Astrocyte (in vitro differentiated cells and primary cell): ENCODE measurements around the gene GRIN2A. TPM values are rescaled to one million over a fixed set of nuclear protein-coding genes. Genes with fewer than 3 reads are reported as not detected.
A peak's percentile ranks its signal among the peaks of the same experiment; 100 is the strongest.

ENCODE experiments used
- DNase-seq: peaks from one replicate; pipeline ENCODE4 v3.0.0-alpha.2; 2010; ENCODE audit warnings: low read depth
- FAIRE-seq: peaks from 2 replicates; lab custom pipeline; 2011; peaks lifted over from hg19 to GRCh38; lab: Jason Lieb, UNC
- H2AFZ ChIP-seq: 2 replicates; pipeline ENCODE4 v1.6.0; 2012; ENCODE audit warnings: low read depth, low read length, inconsistent platforms
- H3K27ac ChIP-seq: 2 replicates; pipeline ENCODE4 v1.5.1; 2011; ENCODE audit warnings: low read depth, low read length, inconsistent platforms
- H3K27me3 ChIP-seq: 2 replicates; pipeline ENCODE4 v1.6.0; 2011; ENCODE audit warnings: low read length, inconsistent platforms; ENCODE audit not compliant: insufficient read depth
- H3K36me3 ChIP-seq: 2 replicates; pipeline ENCODE4 v1.5.1; 2011; ENCODE audit warnings: low read length, inconsistent platforms; ENCODE audit not compliant: insufficient read depth
- H3K4me1 ChIP-seq: 2 replicates; pipeline ENCODE4 v1.5.1; 2011; ENCODE audit warnings: low read length, inconsistent platforms; ENCODE audit not compliant: insufficient read depth
- H3K4me2 ChIP-seq: 2 replicates; pipeline ENCODE4 v1.6.0; 2012; ENCODE audit warnings: low read length, inconsistent platforms
- H3K4me3 ChIP-seq: 2 replicates; pipeline ENCODE4 v1.5.1; 2011; ENCODE audit warnings: low read depth, mild to moderate bottlenecking, low read length, inconsistent platforms; ENCODE audit not compliant: insufficient read depth
- H3K79me2 ChIP-seq: 2 replicates; pipeline ENCODE4 v1.6.0; 2012; ENCODE audit warnings: mild to moderate bottlenecking, low read length, inconsistent platforms; ENCODE audit not compliant: insufficient read depth
- H3K9ac ChIP-seq: 2 replicates; pipeline ENCODE4 v1.6.0; 2012; ENCODE audit warnings: mild to moderate bottlenecking, low read length, inconsistent platforms
- H3K9me3 ChIP-seq: 2 replicates; pipeline ENCODE4 v1.5.1; 2012; ENCODE audit warnings: low read depth, mild to moderate bottlenecking, low read length, inconsistent platforms; ENCODE audit not compliant: insufficient read depth
- H4K20me1 ChIP-seq: 2 replicates; pipeline ENCODE4 v1.6.0; 2012; ENCODE audit warnings: low read length, inconsistent platforms; ENCODE audit not compliant: insufficient read depth
- H3K27ac Mint-ChIP-seq: one replicate; pipeline ENCODE4 v1.8.0; 2021; ENCODE audit warnings: mild to moderate bottlenecking, mixed read lengths; ENCODE audit not compliant: unreplicated experiment
- H3K27me3 Mint-ChIP-seq: one replicate; pipeline ENCODE4 v1.8.0; 2021; ENCODE audit warnings: low read depth, mixed read lengths; ENCODE audit not compliant: unreplicated experiment
- H3K36me3 Mint-ChIP-seq: one replicate; pipeline ENCODE4 v1.8.0; 2021; ENCODE audit warnings: low read depth, mixed read lengths; ENCODE audit not compliant: unreplicated experiment
- H3K4me1 Mint-ChIP-seq: one replicate; pipeline ENCODE4 v1.8.0; 2021; ENCODE audit warnings: low read depth, mixed read lengths; ENCODE audit not compliant: unreplicated experiment
- H3K4me3 Mint-ChIP-seq: one replicate; pipeline ENCODE4 v1.8.0; 2021; ENCODE audit warnings: mild to moderate bottlenecking, moderate library complexity, mixed read lengths; ENCODE audit not compliant: unreplicated experiment
- H3K9me3 Mint-ChIP-seq: one replicate; pipeline ENCODE4 v1.8.0; 2021; ENCODE audit warnings: mild to moderate bottlenecking, mixed read lengths; ENCODE audit not compliant: unreplicated experiment
- EZH2 ChIP-seq: IDR thresholded peaks from 2 replicates; pipeline ENCODE4 v1.6.1; 2012; ENCODE audit warnings: mild to moderate bottlenecking, low read length, inconsistent platforms; ENCODE audit not compliant: insufficient read depth
- total RNA-seq: library from RNA; stranded (reverse); gene quantifications from 2 replicates; pipeline ENCODE4 v1.2.1, GENCODE V29; 2021
- TF ChIP-seq, protein P1 (sequence below): IDR thresholded peaks from 2 replicates; pipeline ENCODE4 v1.5.1; 2011; ENCODE audit warnings: low read depth, mild to moderate bottlenecking, inconsistent platforms, low read length, moderate library complexity; ENCODE audit not compliant: insufficient read depth

The GRIN2A gene
- total RNA-seq, 1 donor from 2014 or later, result 0.68 TPM

DNA sequence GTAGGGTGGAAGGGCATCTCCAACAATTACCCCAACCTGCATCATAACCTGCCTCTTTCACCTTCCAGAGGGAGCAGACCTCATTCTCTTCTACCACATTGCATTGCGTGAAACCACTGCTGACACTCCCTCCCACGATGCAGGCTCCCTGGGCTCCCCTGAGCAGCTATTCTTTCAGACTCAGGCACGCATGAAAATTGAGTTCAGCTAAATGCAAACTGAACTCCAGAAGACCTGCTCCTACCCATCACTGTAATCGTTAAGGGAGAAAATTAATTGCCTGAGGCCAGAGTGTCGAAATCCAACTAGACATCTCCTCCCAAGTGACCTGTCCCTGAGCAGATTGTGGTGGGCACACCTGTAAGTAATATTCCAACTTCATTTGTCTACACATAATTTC lies 186.0 kb downstream of the GRIN2A start:
- Histone ChIP-seq H3K36me3 (no peaks in the 10 kb centered on the region), H3K79me2 (no peaks in the 10 kb centered on the region), H3K9ac (no peak overlapping the region), H3K27ac (no peak overlapping the region), H4K20me1 (no peaks in the 10 kb centered on the region), H3K4me3 (no peak overlapping the region), H2AFZ (no peak overlapping the region), H3K4me2 (no peak overlapping the region), H3K4me1 (no peaks in the 10 kb centered on the region), H3K27me3 (no peaks in the 10 kb centered on the region), H3K9me3 (no peaks in the 10 kb centered on the region)
- TF ChIP-seq, protein P1, sequence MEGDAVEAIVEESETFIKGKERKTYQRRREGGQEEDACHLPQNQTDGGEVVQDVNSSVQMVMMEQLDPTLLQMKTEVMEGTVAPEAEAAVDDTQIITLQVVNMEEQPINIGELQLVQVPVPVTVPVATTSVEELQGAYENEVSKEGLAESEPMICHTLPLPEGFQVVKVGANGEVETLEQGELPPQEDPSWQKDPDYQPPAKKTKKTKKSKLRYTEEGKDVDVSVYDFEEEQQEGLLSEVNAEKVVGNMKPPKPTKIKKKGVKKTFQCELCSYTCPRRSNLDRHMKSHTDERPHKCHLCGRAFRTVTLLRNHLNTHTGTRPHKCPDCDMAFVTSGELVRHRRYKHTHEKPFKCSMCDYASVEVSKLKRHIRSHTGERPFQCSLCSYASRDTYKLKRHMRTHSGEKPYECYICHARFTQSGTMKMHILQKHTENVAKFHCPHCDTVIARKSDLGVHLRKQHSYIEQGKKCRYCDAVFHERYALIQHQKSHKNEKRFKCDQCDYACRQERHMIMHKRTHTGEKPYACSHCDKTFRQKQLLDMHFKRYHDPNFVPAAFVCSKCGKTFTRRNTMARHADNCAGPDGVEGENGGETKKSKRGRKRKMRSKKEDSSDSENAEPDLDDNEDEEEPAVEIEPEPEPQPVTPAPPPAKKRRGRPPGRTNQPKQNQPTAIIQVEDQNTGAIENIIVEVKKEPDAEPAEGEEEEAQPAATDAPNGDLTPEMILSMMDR, result no peak
- no peak for TF ChIP-seq EZH2
- Mint-ChIP-seq H3K36me3 (no peaks in the 10 kb centered on the region), H3K27ac (no peak overlapping the region), H3K4me1 (no peaks in the 10 kb centered on the region), H3K27me3 (peaks cover 14% of the 10 kb centered on the region), H3K9me3 (peaks cover 5% of the 10 kb centered on the region), H3K4me3 (no peak overlapping the region)
- DNase-seq (peak; percentile 45), FAIRE-seq (no peak)

DNA sequence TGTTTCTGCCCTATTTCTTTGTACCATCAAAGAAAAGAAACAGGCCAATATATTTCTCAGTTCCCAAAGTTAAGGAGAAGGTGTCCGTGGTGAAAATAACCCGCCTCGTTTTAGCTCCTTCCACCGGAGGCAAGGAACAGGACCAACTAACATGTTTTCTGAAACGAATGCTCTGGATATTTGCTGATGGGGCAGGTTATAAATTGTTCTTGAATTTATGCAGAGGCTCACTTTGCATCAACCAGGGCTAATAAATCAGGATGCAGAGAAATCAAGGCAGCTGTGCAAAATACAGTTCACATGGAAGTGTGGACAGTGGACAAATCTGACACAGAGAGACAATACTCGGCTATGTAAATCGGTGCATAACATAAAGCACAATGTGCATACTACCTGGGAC lies 189.8 kb downstream of the GRIN2A start:
- H3K36me3 Mint-ChIP-seq, result no peaks in the 10 kb centered on the region
- Histone ChIP-seq H3K36me3 (no peaks in the 10 kb centered on the region), H3K27me3 (no peaks in the 10 kb centered on the region), H4K20me1 (no peaks in the 10 kb centered on the region), H3K79me2 (no peaks in the 10 kb centered on the region), H3K4me3 (no peak overlapping the region), H3K27ac (no peak overlapping the region), H2AFZ (no peak overlapping the region), H3K4me1 (no peaks in the 10 kb centered on the region), H3K9ac (no peak overlapping the region), H3K9me3 (no peaks in the 10 kb centered on the region), H3K4me2 (no peak overlapping the region)
- H3K27me3 Mint-ChIP-seq, result peaks cover 14% of the 10 kb centered on the region
- H3K27ac Mint-ChIP-seq, result no peak overlapping the region
- FAIRE-seq, result no peak
- TF ChIP-seq EZH2, result no peak
- TF ChIP-seq, protein P1, result no peak
- peaks cover 12% of the 10 kb centered on the region for H3K9me3 Mint-ChIP-seq
- no peaks in the 10 kb centered on the region for H3K4me1 Mint-ChIP-seq
- H3K4me3 Mint-ChIP-seq, result no peak overlapping the region
- no peak for DNase-seq

DNA sequence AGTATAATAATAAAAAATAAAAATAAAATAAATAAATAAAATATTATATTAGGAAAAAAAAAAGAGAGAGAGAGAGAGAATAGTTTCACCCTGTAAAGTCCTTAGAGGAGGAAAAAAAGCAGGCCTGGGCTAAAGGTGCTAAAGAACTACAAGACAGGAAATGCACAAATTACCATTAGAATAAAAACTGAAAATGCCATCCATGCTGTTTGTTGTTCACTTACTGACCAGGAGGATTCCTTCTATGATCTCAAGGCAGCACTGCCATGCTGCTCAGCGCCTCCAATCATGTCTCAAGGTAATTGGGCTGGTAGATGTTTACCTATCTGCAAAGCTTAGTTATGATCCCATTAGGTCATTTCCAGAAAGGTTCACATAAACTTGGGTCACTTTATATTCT lies 201.2 kb downstream of the GRIN2A start:
- H3K27ac Mint-ChIP-seq, result no peak overlapping the region
- H3K9me3 Mint-ChIP-seq, result no peaks in the 10 kb centered on the region
- no peak for DNase-seq
- no peak overlapping the region for H3K4me2 ChIP-seq
- H2AFZ ChIP-seq, result no peak overlapping the region
- no peak overlapping the region for H3K27ac ChIP-seq
- peaks cover 17% of the 10 kb centered on the region for H3K27me3 Mint-ChIP-seq
- H3K36me3 Mint-ChIP-seq, result no peaks in the 10 kb centered on the region
- H3K9ac ChIP-seq, result no peak overlapping the region
- FAIRE-seq, result no peak
- H3K36me3 ChIP-seq, result no peaks in the 10 kb centered on the region
- no peaks in the 10 kb centered on the region for H3K79me2 ChIP-seq
- no peaks in the 10 kb centered on the region for H4K20me1 ChIP-seq
- no peak overlapping the region for H3K4me3 Mint-ChIP-seq
- no peaks in the 10 kb centered on the region for H3K9me3 ChIP-seq
- no peak for TF ChIP-seq EZH2
- TF ChIP-seq, protein P1, result no peak
- H3K4me1 Mint-ChIP-seq, result no peaks in the 10 kb centered on the region
- no peaks in the 10 kb centered on the region for H3K27me3 ChIP-seq
- H3K4me3 ChIP-seq, result no peak overlapping the region
- H3K4me1 ChIP-seq, result no peaks in the 10 kb centered on the region
